DMS153 (cell line): ENCODE measurements around the gene C1QTNF6.

ENCODE experiments used
- DNase-seq: peaks from one replicate; lab custom pipeline; 2025; lab: John Stamatoyannopoulos, UW

Gene C1QTNF6

DNA sequence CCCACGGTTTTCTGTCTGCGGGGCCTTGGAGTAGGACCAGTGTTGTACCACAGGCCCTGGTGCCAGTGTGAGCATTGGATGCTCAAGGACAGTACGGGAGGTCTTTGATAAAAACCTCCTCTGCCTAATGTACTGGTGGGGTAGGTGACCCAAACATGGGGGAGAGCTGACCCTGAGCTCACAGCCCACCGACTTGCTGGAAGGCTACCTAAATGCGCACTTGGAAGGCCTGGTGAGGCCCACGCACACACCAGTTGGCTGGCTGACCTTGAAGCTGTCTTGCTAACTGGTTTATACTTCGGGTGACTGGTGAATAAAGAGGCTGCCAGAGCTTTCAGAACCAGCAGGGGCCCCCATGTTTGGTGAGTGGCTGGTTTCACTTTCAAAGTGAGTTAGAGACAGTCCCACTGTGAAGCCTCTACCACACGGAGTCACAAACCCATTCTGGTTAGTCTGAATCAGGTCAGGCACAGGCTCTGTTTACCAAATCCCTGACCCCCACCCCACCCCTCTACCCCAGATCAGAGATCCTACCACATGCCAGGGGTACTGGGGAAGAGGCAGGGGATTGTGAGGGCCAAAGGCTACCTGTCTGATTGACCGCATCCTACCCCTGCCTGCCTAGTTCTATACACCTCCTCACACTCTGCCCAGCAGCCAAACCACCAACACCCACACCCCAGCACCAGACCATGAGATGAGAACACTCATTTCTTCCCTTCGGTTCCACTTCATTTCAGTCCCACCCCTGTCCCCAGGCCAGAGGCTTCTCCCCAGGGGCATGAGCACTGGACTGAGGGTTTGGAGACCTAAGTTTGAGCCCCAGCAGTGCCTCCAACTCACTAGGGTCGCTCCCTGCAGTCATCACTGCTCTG, 25.6 kb downstream of the C1QTNF6 start:
- DNase-seq: no peak

DNA sequence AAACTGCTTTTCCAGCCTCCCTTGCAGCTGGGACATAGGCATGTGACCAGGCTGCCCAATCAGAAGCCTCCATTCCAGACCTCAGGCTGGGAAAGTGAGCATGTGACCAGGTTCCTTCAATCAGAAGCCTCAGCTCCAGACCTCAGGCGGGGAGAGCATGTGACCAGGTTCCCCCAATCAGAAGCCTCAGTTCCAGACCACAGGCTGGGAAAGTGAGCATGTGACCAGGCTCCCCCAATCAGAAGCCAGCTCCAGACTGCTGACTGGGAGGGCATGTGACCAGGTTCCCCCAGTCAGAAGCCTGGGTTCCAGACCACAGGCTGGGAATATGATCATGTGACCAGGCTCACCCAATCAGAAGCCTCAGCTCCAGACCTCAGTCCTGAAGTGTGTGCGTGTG, 26.6 kb downstream of the C1QTNF6 start:
- DNase-seq: no peak

DNA sequence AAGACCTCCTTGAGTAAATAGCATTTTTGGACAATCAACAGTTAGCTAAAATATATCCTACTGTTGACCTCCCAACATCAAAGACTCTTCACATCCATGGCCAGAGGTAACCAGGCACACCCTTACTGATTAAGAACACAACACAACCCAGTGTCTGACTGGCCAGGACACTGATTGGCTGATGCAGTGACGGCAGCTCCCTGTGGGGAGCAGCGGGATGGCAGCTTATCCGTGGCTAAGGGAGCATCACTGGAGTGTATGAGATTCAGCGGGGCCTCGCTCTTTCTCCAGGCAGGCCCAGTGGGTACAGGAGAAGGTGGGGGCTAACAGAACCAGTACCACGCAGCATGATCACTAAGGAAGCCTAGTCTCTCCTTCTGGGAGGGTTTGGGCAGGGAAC, 28.0 kb downstream of the C1QTNF6 start:
- no peak for DNase-seq

DNA sequence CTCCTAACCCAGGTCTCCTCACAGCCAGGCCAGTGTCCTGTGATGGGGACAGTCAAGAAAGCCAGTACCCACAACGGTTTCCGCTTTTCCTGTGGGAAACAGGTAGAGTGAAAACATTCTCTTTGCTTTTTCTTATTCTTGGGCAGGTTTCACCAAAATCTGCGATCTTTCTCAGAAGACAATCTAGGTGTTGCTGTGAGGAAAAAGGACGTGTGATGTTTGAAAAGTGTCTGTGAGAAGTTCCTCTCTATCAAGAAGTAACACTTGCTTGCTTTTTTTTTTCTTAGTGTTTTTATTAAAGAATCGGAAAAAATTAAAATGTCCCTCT, 29.1 kb downstream of the C1QTNF6 start:
- DNase-seq: no peak

DNA sequence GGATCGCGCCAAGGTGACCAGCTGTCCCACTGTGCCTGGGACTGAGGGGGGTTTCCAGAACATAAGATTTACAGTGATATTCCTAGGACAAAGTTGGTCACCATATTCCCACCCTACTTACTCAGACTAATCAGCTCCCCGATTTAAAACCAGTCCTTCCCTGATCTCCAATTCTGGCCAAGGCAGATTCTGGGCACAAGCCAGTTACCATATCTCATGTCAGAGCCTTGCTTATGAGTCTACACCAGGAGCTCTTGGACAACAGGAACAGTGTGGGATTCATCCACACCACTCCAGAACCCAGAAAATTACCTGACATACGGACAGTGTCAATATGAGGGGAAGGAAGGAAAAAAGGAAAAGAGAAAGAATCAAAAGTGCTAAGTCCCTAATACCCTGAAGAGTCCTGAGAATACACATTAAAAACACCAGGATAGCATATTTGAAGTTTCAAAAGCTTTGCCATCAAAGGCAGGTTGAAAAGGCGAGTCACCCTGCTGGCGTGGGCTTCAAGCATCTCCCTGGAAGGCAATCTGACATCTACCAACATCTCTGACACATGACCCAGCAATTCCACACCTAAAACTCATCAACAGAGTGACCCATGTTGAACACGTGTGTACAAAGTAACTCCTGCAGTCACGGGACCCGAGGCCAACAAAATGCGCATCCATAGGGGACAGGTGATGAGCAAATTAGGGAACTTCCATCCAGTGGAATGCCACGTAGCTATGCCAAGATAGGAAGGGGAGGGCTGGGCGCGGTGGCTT, 30.3 kb downstream of the C1QTNF6 start:
- DNase-seq: no peak

DNA sequence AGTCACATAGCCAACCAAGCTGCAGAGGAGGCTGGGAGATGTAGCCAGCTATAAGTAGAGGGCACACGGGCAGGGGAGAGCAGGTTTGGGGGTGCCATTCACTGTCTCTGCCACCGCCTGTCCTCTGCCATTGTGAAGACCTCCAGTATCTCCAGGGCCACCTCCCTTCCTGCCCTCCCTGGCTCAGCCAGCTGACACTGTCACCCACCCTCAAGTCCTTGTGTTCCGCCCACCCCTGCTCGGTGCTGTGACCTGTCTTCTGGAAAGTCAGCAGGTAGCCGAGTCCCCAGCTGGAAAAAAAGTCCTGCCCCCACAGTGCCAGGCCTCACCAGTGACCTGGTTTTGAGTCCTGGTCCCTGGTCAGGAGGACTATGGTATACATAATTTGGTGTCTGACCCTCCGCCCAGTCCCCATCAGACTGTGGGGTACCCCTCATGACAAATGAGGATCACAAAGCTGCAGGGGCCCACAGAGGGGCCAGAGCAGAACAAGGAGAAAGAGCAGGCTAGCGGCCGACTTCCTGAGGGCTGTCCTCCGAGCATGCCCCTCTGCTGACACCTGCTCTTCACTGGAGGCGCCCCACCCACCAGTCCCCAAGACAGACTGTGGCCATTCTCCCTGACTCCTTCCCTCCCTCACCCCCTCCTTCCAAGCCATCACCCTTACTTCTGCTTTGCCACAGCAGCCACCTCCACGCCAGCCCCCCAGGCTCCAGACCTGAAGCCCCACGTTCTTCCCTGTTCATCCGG, 31.2 kb downstream of the C1QTNF6 start:
- no peak for DNase-seq

DNA sequence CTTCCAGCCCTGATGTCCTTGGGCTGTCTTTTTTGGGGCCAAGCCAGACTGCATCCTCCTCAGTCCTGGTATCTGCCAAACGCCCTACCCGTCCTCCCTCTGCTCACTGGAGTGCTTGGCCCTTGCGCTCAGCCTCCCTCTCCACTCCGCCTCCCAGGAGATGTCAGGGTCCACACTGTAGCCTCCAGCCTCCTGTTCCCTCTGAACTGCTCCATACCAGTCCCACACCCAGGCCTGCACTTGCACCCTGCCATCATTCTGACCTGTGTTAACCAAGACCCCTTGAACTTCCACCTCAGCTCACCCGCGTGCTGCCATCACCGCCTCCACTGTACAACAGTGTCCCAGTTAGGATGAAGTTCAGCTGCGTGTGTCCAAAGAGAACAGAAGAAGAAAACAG, 32.1 kb downstream of the C1QTNF6 start:
- DNase-seq: no peak

DNA sequence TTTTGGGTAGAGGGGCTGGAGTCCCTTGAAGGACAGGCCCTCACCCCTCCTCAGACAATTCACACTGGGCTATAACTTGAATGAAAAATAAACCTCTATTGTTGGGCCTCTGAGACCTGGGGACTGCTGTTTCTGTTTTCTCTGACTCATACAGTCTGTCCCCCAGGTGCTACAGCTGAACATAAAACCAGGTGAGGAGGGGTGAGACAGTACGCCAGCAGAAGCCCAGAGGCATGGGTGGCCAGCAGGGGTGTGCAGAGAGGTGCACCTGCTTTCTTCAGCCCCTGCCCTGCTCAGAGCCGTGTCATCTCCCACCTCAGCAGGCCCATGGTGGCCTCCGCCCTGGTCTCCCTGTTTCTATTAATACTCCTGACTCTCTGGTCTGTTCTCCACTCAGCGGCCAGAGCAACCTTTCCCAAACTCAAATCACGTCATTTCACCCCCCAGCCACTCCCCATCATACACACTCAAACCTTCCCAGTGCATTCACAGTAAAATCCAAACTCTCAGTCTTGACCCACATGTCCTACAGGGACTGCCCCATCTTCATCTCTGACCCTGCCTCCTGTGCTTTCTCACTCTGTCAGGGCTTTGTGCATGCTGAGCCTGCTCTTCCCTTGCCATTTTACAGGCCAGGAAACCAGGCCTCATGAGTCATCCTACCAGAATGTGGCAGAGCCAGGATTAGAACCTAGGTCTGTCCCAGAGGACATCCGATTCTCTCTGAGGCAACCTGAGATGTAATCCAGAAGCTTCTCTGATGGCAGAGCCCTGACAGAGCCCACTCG, 32.9 kb downstream of the C1QTNF6 start:
- DNase-seq: no peak

DNA sequence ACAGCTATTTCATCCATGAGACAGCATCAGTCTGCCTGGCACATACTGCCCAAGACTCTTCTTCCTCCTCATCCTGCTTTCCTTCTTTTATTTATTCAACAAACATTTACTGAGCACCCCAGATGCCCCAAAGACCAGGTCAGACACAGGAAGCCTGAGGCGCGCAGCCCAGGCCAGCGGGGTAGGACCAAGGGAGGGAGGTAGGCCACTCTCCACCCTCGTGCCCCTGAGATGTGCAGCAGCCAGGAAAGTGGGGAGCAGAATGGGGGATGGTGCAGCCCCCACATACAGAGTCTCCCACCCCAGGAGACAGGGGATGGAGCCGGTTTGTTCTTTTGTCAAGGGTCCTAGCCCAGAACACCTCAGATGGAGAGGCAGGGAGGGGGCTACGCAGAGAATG, 34.1 kb downstream of the C1QTNF6 start:
- no peak for DNase-seq

DNA sequence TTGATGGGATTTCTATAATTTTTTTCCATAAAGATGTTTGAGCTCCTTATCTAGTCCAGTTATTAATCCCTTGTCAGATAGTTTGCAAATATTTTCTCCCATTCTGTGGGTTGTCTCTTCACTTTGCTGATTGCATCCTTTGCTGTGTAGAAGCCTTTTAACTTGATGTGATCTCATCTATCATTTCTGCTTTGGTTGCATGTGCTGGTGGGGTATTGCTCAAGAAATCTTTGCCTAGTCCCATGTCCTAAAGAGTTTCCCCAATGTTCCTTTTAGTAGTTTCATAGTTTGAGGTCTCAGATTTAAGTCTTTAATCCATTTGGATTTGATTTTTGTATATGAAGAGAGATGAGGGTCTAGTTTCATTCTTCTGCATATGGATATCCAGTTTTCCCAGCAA, 36.6 kb downstream of the C1QTNF6 start:
- no peak for DNase-seq

DNA sequence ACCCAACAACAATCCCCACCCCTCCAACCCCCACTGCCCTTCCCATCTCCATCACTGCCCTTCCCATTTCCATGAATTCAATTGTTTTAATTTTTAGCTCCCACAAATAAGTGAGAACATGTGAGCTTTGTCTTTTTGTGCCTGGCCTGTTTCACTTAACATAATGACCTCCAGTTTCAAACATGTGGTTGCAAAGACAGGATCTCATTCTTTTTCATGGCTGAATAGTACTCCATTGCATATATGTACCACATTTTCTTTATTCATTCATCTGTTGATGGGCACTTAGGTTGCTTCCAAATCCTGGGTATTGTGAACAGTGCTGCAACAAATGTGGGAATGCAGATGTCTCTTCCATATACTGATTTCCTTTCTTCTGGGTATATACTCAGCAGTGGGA, 37.3 kb downstream of the C1QTNF6 start:
- DNase-seq: no peak

DNA sequence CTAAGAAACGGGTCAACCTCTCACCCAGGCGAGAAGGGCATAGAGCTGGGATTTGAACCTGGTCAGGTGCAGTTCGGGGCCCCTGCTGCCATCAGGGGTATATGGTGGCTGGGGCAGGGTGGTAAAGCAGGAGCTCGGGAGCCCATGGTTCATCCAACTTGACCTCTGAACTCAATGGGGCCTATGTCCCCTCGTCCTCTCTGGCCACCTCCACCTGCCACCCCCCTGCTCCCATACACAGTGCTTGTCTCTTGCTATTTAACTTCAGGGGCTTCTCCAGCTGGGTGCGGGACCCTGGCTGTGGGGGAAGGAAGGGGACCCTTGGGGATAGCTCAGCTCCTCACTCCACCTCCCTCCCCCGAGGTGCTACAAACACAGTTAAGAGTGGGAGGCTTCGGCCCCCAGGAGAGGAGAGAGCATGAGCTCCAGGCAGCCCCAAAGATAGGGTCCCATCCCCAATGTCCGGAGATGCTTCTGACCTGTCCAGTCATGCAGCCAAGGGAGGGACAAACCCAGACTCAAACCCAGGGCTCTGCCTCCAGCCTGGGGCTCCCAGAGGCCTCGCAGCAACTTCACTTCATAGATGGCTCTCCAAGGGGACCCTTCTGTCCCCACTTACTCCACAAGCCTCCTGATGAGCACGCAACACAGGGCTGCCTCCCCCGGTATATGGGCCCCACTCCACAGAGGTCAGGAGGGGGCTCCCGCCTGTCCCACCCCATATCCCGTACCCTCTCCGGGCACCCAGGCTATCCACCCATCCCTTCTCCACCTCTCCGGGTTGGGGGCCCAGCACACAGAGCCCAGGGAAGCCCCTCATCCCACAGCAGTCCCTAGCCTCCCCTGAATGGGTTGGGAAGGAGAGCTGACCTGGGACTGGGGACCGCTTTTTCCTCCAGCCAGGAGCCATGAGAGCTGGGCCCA, 39.0 kb downstream of the C1QTNF6 start:
- no peak for DNase-seq

DNA sequence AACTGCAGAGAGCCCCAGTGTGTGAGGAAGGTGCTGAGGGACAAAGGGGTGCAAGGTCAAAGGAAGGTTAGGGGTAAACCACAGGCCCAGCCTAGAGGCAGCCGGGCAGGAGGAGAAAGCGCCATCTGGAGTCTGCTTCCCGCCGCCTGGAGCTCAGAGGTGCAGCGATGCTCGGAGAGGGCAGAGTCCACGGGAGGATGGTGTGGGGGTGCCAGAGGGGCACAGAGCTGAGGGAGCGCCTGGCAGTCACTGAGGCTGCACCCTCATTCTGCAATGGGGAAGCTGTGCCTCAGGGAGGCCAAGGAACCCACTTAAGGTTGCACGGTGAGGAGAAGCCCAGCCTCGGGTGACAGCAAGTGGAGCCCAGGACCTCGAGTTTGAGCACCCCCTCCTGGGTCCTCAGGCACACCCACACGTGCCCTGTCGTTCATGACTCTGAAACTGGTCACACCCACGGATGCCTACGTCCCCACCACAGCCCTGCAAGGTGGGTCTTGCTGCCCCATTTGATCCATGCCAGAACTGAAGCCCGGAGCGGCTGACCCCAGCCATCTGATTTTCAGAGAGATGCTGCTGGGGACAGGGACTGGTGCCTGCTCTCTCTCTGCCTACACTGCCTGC, 39.9 kb downstream of the C1QTNF6 start:
- DNase-seq: no peak

DNA sequence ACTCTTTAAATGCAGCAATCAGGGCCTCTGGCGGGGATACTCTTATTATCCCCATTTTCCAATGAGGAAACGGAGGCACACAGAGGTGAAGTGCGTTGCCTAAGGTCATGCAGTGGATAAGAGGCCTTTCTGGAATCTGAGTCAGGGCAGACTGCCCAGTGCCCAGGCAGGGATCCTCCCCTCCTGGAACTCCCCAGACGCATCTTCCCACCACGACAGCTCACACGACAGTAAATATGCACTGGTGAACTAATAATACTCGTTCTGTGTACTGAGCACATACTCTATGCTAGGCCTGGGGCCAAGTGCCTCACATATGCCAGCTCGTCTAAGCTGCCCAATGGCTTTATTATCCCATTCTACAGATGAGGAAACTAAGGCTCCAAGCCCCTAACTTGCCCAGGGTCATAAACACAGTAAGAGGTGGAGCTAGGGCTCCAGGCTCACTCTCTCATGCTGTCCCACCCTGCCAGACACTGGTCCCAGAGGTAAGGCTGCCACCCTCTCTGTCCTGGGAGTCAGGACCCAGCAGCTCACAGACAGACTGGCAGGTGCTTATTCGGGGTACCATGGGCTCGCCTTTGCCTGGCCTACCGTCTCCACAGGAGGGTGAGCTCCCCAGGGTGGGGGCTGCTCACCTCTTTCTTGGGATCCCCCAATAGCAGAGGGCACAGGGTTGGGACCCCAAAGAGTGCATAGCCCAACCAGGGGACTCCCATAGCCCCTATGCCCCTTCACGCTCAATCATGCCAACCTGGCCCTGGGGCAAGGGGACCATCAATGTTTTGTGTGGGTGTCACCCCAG, 40.7 kb downstream of the C1QTNF6 start:
- DNase-seq: no peak

DNA sequence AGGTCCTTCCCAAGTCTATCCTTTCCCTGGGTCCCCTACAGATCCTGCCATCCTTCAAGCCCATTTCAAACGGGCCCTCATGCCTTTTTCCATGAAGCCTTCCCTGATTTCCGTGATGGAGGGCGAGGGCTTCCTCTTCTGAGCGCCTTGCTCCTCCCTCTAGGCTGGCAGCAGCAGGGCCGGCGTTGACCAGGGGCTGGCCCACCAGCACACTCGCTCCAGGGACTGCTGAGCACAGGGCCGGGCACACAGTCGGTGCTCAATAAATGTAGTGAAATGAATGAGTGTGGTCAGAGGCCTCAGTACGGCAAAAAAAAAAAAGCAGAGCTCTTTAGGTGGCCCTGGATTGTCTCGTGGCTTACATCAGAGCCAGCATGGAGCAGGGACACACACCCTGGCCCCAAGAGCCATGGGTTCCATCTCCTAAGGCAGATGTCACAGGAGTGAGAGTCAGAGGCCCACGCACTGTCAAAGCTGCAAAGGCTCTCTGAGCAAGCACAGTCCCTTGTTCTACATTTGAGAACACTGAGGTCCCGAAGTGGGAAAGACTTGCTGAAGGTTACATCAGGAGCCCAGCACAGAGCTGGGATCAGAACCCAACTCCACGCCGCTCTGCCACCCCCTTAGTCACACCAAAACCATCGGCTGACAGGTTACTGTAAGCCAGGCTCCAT, 41.4 kb downstream of the C1QTNF6 start:
- no peak for DNase-seq

DNA sequence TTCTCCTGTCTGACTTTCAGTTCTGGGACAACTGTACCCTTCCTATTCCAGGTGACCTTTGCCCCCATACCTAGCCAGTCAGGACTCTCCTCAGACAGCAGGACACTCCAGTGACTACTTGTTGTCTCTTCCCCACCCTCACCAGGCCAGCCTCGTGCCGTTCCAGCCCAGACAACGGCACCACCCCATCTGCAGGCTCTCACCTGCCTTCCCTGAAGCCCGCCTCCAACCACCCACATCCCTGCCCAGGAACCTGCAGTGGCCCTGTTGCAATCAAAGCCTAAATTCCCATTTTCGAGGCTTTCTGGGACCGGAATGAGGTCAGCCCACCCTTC, 42.0 kb downstream of the C1QTNF6 start:
- no peak for DNase-seq

DNA sequence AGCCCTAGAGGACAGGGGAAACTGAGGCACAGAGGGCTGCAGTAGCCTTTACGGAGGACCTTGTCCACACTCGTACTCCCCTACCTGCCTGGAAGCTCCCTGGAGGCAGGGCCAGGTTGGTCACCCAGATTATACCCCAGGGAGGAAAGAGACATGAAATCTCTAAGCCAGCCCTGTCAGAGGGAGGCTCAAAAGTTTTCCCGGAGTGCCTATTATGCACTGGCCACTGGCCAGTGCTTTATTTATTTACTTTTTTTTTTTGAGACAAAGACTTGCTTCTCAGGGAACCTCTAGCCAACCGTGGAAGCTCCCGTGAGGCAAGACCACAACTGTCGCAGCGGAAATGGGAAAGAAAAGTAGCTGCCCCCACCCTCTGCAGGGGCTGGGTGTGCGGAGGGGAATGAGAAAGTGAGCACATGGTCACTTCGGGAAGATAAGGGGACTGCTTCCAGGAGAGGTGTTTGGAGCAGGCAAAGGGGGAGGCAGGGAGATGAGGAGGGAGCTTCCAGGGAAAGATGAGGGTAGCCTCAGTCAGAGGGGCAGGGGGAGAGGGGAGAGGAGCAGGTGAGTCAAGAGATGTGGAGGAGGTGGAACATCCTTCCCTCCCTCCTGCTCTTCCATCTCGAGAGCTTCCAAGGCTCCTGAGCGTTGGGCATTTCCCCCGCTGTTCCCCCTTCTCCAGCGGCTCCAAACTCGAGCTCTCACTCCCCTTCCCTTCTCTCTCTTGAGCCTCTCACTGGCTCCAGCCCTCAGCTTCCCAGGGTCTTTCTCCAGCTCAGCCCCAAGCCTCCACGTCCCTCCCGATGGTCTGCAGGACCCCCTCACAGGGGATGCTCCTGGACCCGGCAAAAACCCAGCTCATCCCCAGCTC, 42.6 kb downstream of the C1QTNF6 start:
- no peak for DNase-seq

DNA sequence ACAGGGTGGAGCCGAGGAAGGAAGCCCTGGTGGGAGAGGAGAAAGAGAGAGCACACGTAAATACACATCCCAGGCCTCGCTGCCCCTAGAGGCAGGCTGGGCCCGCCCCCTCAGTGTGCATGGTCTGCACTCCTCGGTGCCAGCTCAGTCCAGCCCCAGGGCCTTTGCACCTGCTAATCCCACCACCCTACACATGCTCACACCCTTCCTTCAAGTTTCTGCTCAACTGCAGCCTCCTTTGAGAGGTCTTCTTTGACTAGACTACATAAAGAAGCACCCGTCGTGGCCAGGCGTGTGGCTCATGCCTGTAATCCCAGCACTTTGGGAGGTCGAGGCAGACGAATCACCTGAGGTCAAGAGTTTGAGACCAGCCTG, 43.9 kb downstream of the C1QTNF6 start:
- no peak for DNase-seq
